Kidney (tissue), 14 donors: ENCODE results near the gene COPB1. TPM values are rescaled to one million over a fixed set of nuclear protein-coding genes. Genes with fewer than 3 reads are reported as not detected.

ENCODE experiments used
- DNase-seq, 5 donors: peaks; one replicate each; pipeline ENCODE4 v3.0.0-alpha.2; 2013 to 2020
- FAIRE-seq: peaks from 2 replicates; lab custom pipeline; 2012; peaks lifted over from hg19 to GRCh38; lab: Jason Lieb, UNC
- H3K27ac ChIP-seq, 2 donors: one replicate each; pipeline ENCODE4 v1.7.0; 2013; ENCODE audit warnings: low read depth in 2 of 2, low read length in 2 of 2, inconsistent platforms in 1 of 2
- H3K27me3 ChIP-seq: one replicate; pipeline ENCODE4 v1.7.1; 2013; ENCODE audit warnings: low read length, inconsistent platforms; ENCODE audit not compliant: control insufficient read depth, insufficient read depth
- H3K36me3 ChIP-seq, 3 donors: one replicate each; pipeline versions ENCODE4 v1.7.0 to v1.7.1; 2013; ENCODE audit warnings: low read length in 3 of 3, control low read depth in 1 of 3, inconsistent platforms in 1 of 3; ENCODE audit not compliant: insufficient read depth in 3 of 3, control insufficient read depth in 2 of 3
- H3K4me1 ChIP-seq, 3 donors: one replicate each; pipeline versions ENCODE4 v1.7.0 to v1.7.1; 2013; ENCODE audit warnings: low read length in 3 of 3, inconsistent platforms in 1 of 3, low read depth in 1 of 3; ENCODE audit not compliant: control insufficient read depth in 2 of 3, insufficient read depth in 2 of 3
- H3K4me3 ChIP-seq, 3 donors: one replicate each; pipeline versions ENCODE4 v1.7.0 to v1.8.1; 2013; ENCODE audit warnings: low read length in 3 of 3, control low read depth in 1 of 3, inconsistent platforms in 1 of 3
- H3K9ac ChIP-seq, 3 donors: one replicate each; pipeline versions ENCODE4 v1.7.0 to v1.7.1; 2013; ENCODE audit warnings: low read length in 3 of 3, control low read depth in 1 of 3, inconsistent platforms in 1 of 3
- H3K9me3 ChIP-seq, 3 donors: one replicate each; pipeline versions ENCODE4 v1.7.0 to v1.7.1; 2013; ENCODE audit warnings: low read length in 3 of 3, control low read depth in 1 of 3, inconsistent platforms in 1 of 3; ENCODE audit not compliant: control insufficient read depth in 2 of 3, insufficient read depth in 1 of 3
- intact Hi-C: fragments of 100-400 bp; cut with DNase I; formaldehyde crosslinking; loops from one replicate; pipeline ENCODE4 v1.11.1; 2022
- polyA plus RNA-seq: library from polyadenylated mRNA; stranded (reverse); fragments of 350-450 nt; fragmentation: Illumina TruSeq; extraction: RNeasy Lipid Tissue Mini Kit (QIAGEN cat#74804); gene quantifications from one replicate; pipeline ENCODE4 v1.2.3, GENCODE V29; 2014; ENCODE audit warnings: low read depth, low replicate concordance; ENCODE audit not compliant: insufficient read depth
- total RNA-seq: library from RNA; stranded (reverse); fragmentation: NEBNext Ultra II Directional; extraction: Animal tissue kit (Norgen Biotek cat#: 25700); gene quantifications from one replicate; pipeline ENCODE4 v1.2.1, GENCODE V29; 2021
- TF ChIP-seq, protein P1 (sequence below): IDR thresholded peaks from 3 replicates; pipeline ENCODE4 v1.5.1; 2012; ENCODE audit warnings: mild to moderate bottlenecking, moderate library complexity, borderline replicate concordance; ENCODE audit not compliant: insufficient read depth; ENCODE audit errors: extremely low read depth
- donor health status: control.
- donor health status: control.
- donor health status: control.
- donor health status: control.
- donor health status: control.
- donor health status: DM: yes; HTN: yes; CAD: no.
- donor health status: Normal renal cell carcinoma (clear cell type).

The COPB1 gene
- total and polyA plus RNA-seq, 2 donors from 2014 or later, result 54.9 to 92.3 TPM

DNA sequence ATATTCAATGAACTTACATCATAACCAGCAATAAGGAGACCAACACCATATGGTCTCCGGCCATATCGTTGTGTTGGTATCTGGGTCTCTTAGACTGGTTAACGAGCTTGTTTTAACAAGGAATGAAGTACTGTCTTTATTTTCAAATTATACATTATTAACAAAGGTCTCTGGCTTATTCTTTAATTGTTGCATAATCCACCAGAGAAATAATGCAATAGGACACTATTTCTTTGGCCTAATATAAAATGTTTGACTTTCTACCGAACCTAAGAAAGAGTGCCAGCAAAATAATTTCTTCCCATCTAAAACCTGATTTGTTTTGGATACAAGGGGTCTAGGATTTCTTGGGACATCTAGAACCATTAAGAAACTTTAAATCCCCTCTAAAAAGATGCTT, 14.2 kb upstream of the COPB1 start:
- FAIRE-seq, result no peak
- Histone ChIP-seq H3K27me3 (no peaks in the 10 kb centered on the region), H3K4me3 (no peak overlapping the region), H3K36me3 (peaks cover 18 to 44% (median 24%) of the 10 kb centered on the region in 3 donors), H3K9ac (no peak overlapping the region), H3K27ac (no peak overlapping the region), H3K9me3 (no peaks in the 10 kb centered on the region), H3K4me1 (peaks cover 0 to 3% (median 0%) of the 10 kb centered on the region in 3 donors)
- intact Hi-C loops, result no loop called here
- TF ChIP-seq, protein P1, sequence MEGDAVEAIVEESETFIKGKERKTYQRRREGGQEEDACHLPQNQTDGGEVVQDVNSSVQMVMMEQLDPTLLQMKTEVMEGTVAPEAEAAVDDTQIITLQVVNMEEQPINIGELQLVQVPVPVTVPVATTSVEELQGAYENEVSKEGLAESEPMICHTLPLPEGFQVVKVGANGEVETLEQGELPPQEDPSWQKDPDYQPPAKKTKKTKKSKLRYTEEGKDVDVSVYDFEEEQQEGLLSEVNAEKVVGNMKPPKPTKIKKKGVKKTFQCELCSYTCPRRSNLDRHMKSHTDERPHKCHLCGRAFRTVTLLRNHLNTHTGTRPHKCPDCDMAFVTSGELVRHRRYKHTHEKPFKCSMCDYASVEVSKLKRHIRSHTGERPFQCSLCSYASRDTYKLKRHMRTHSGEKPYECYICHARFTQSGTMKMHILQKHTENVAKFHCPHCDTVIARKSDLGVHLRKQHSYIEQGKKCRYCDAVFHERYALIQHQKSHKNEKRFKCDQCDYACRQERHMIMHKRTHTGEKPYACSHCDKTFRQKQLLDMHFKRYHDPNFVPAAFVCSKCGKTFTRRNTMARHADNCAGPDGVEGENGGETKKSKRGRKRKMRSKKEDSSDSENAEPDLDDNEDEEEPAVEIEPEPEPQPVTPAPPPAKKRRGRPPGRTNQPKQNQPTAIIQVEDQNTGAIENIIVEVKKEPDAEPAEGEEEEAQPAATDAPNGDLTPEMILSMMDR, result no peak
- no peak for DNase-seq

DNA sequence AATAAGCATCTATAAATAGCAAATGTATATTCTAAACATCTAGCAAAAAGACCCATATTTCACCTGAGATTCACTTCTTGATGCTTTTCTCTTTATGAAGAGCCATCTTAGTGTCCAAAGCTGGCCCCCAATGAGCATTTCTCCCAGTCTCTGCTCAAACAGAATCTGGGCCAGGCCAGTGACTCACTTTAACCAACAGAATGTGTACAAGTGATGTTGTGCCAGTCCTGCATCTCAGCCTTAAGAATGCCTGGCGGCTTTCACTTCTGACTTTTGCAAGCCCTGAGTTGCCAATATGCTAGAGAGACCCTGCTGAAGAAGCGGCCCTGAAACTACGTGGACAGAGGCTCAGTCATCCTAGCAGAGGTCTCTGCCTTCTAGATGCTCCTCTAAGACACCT, 6.9 kb upstream of the COPB1 start:
- H3K4me1 ChIP-seq, result no peaks in the 10 kb centered on the region
- no peaks in the 10 kb centered on the region for H3K9me3 ChIP-seq
- no peak for DNase-seq
- FAIRE-seq, result no peak
- H3K36me3 ChIP-seq, result peaks cover 12 to 51% (median 28%) of the 10 kb centered on the region in 3 donors
- H3K27ac ChIP-seq, result no peak overlapping the region
- intact Hi-C loops, result no loop called here
- TF ChIP-seq, protein P1, result no peak
- H3K4me3 ChIP-seq, result no peak overlapping the region
- H3K9ac ChIP-seq, result no peak overlapping the region
- H3K27me3 ChIP-seq, result no peaks in the 10 kb centered on the region

DNA sequence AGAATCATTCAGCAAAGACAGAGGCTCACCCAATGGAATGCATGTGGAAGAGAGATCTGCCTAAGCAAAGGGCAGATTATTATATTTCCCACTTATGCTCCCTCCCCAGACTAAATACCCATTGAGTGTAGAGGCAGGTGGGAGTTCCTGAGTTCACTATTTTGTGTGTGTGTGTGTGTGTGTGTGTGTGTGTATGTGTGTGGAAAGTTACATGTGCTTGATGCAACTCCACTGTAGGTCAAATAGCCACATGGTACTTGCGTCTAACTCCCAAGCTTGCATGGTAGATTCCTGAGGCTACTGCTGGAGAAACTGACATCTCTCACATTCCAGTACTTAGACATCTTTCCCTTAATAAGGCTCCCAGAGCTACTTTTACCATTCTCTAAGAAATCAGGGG, 3.4 kb upstream of the COPB1 start:
- Histone ChIP-seq H3K27ac (no peak overlapping the region), H3K4me3 (no peak overlapping the region), H3K4me1 (no peaks in the 10 kb centered on the region), H3K36me3 (peaks cover 3 to 31% (median 15%) of the 10 kb centered on the region in 3 donors), H3K9me3 (no peaks in the 10 kb centered on the region), H3K9ac (no peak overlapping the region), H3K27me3 (no peaks in the 10 kb centered on the region)
- intact Hi-C loops, result no loop called here
- FAIRE-seq (no peak), DNase-seq (no peak)
- TF ChIP-seq, protein P1, result no peak

DNA sequence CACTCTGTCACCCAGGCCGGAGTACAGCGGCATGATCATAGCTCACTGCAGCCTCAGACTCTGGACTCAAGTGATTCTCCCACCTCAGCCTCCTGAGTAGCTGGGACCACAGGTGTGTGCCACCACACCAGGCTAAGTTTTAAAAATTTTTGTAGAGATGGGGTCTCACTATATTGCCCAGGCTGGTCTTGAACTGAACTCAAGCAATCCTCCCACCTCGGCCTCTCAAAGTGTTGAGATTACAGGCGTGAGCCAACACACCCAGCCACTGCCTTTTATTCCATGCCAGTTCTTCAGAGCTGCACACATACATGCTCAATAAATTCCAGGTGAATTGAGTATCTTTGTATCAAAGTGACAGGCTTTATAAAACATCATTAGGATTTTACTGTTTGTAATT, 2.4 kb upstream of the COPB1 start:
- H3K27me3 ChIP-seq, result no peaks in the 10 kb centered on the region
- no peaks in the 10 kb centered on the region for H3K4me1 ChIP-seq
- FAIRE-seq (no peak), DNase-seq (no peak)
- no peak overlapping the region for H3K9ac ChIP-seq
- no peak overlapping the region for H3K27ac ChIP-seq
- H3K36me3 ChIP-seq, result peaks cover 5 to 26% (median 11%) of the 10 kb centered on the region in 3 donors
- H3K9me3 ChIP-seq, result no peaks in the 10 kb centered on the region
- TF ChIP-seq, protein P1, result no peak
- H3K4me3 ChIP-seq, result no peak overlapping the region
- intact Hi-C loops, result no loop called here
